Lower leg skin (tissue), 4 donors: ENCODE data around the gene ARHGAP27. TPM values are rescaled to one million over a fixed set of nuclear protein-coding genes. Genes with fewer than 3 reads are reported as not detected.

Experiments
- DNase-seq, 2 donors: peaks; one replicate each; pipeline ENCODE4 v3.0.0-alpha.2; 2019; ENCODE audit warnings: low spot score in 2 of 2
- H3K4me3 ChIP-seq: fragments of 200-600 bp; sonication (generic); 2 replicates; pipeline ENCODE4 v1.5.1; 2017; ENCODE audit warnings: mild to moderate bottlenecking, low read depth; ENCODE audit not compliant: poor library complexity, severe bottlenecking
- POLR2A ChIP-seq, 2 donors: fragments of 450-650 bp; IDR thresholded peaks; one replicate each; pipeline ENCODE4 v1.6.1; 2016 to 2017; ENCODE audit warnings: antibody characterized with exemption in 2 of 2, mild to moderate bottlenecking in 1 of 2, moderate library complexity in 1 of 2
- WGBS, 2 donors: methylation state at CpG; one replicate each; pipeline ENCODE4 v1.1.5; 2018; 5-methylcytosine and 5-hydroxymethylcytosine counted together
- intact Hi-C: fragments of 100-400 bp; cut with DNase I; formaldehyde crosslinking; loops from one replicate; pipeline ENCODE4 v1.15.0; 2023; ENCODE audit warnings: low total_unique reads
- total RNA-seq, 4 donors: library from RNA; depleted of rRNA; stranded (reverse); fragments of >200 nt; gene quantifications; one replicate each; pipeline ENCODE4 v1.1.0, GENCODE V29; 2016
- TF ChIP-seq, protein P1 (sequence below), 3 donors: fragments of 450-650 bp; IDR thresholded peaks; one replicate each; pipeline ENCODE4 v1.5.1; 2016; ENCODE audit warnings: antibody characterized with exemption in 3 of 3, mild to moderate bottlenecking in 3 of 3, moderate library complexity in 2 of 3

The ARHGAP27 gene
- total RNA-seq, 4 donors from 2014 or later: 58.5 to 84.4 (median 68.2) TPM

- TF ChIP-seq POLR2A (IDR thresholded peaks at IDR 0.05): no peak
- TF ChIP-seq, protein P1, sequence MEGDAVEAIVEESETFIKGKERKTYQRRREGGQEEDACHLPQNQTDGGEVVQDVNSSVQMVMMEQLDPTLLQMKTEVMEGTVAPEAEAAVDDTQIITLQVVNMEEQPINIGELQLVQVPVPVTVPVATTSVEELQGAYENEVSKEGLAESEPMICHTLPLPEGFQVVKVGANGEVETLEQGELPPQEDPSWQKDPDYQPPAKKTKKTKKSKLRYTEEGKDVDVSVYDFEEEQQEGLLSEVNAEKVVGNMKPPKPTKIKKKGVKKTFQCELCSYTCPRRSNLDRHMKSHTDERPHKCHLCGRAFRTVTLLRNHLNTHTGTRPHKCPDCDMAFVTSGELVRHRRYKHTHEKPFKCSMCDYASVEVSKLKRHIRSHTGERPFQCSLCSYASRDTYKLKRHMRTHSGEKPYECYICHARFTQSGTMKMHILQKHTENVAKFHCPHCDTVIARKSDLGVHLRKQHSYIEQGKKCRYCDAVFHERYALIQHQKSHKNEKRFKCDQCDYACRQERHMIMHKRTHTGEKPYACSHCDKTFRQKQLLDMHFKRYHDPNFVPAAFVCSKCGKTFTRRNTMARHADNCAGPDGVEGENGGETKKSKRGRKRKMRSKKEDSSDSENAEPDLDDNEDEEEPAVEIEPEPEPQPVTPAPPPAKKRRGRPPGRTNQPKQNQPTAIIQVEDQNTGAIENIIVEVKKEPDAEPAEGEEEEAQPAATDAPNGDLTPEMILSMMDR (IDR thresholded peaks at IDR 0.05): no peak
- H3K4me3 ChIP-seq: peak overlapping the region; percentile 25
- 11 to 24% methylated on average over 25 to 47 of the region's 47 CpGs for WGBS, 2 donors
- DNase-seq: peak in 1 of 2 donors; percentile 64
- intact Hi-C loops: no loop called here
Measured at GRCh38 chr17:45430738-45431530, 1.7 kb downstream of the ARHGAP27 start.

GRCh38 chr17:45430006-45430737, 2.5 kb downstream of the ARHGAP27 start:
- WGBS, 2 donors: 28 to 44% methylated on average over 46 to 66 of the region's 68 CpGs
- intact Hi-C loops: no loop called here
- DNase-seq: no peak
- TF ChIP-seq, protein P1 (IDR thresholded peaks at IDR 0.05): no peak
- TF ChIP-seq POLR2A (IDR thresholded peaks at IDR 0.05): no peak
- H3K4me3 ChIP-seq: no peak overlapping the region

GRCh38 chr17:45429339-45430005, 3.2 kb downstream of the ARHGAP27 start:
- WGBS, 2 donors: 15 to 36% methylated on average over 46 to 67 of the region's 82 CpGs
- no peak overlapping the region for H3K4me3 ChIP-seq
- DNase-seq: no peak
- TF ChIP-seq POLR2A (IDR thresholded peaks at IDR 0.05): no peak
- TF ChIP-seq, protein P1 (IDR thresholded peaks at IDR 0.05): no peak
- intact Hi-C loops: no loop called here

GRCh38 chr17:45428931-45429338, 3.7 kb downstream of the ARHGAP27 start:
- 14 to 21% methylated on average over 15 of the region's 15 CpGs for WGBS, 2 donors
- TF ChIP-seq POLR2A (IDR thresholded peaks at IDR 0.05): no peak
- TF ChIP-seq, protein P1 (IDR thresholded peaks at IDR 0.05): no peak
- H3K4me3 ChIP-seq: no peak overlapping the region
- DNase-seq: no peak
- intact Hi-C loops: no loop called here

DNA sequence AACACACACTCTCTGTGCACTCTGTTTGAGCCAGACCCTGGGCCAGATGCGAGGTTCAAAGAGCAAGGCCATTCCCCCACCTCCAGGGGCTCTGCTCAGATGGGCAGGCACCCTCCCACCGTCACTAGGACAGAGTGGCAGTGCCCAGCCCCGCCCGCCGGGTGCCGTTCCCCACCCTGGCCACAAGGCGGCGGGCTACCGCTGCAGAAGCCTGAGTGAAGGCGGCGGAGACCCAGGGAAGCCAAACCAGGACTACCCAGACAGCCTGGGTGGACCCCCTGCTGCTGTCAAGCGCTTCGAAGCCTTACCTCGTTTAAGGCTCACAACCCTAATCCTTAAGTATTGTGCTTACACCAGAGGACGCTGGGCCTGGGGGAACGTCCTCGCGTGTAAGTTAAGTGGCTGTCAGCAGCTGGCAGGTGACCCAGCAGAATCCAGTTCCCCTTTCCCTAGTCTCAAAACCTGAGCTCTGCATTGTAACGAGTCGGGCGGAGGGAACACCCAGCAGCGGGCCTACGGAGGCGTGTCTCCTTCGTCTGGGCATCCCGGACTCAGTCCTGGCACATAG, 4.5 kb downstream of the ARHGAP27 start:
- peak in 1 of 2 donors; percentile 95 for DNase-seq
- 5 to 8% methylated on average over 23 to 25 of the region's 26 CpGs for WGBS, 2 donors
- no peak overlapping the region for H3K4me3 ChIP-seq
- TF ChIP-seq, protein P1 (IDR thresholded peaks at IDR 0.05): peak in 2 of 3 donors; percentile 58 to 90
- no peak for TF ChIP-seq POLR2A (IDR thresholded peaks at IDR 0.05)
- intact Hi-C loops: no loop called here
